GM21786 (cell line): ENCODE data around the gene RAVER2.
"Not testable (repeated sequence)": the region's sequence is repeated elsewhere in the genome, so short reads cannot be mapped to it uniquely, and the experiment has no call there.

ENCODE experiments used
- ATAC-seq: cut with Tn5 transposase; IDR thresholded peaks from one replicate; pipeline ENCODE4 v1.9.1; 2021; ENCODE audit not compliant: unreplicated experiment

Gene RAVER2, protein sequence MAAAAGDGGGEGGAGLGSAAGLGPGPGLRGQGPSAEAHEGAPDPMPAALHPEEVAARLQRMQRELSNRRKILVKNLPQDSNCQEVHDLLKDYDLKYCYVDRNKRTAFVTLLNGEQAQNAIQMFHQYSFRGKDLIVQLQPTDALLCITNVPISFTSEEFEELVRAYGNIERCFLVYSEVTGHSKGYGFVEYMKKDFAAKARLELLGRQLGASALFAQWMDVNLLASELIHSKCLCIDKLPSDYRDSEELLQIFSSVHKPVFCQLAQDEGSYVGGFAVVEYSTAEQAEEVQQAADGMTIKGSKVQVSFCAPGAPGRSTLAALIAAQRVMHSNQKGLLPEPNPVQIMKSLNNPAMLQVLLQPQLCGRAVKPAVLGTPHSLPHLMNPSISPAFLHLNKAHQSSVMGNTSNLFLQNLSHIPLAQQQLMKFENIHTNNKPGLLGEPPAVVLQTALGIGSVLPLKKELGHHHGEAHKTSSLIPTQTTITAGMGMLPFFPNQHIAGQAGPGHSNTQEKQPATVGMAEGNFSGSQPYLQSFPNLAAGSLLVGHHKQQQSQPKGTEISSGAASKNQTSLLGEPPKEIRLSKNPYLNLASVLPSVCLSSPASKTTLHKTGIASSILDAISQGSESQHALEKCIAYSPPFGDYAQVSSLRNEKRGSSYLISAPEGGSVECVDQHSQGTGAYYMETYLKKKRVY

DNA sequence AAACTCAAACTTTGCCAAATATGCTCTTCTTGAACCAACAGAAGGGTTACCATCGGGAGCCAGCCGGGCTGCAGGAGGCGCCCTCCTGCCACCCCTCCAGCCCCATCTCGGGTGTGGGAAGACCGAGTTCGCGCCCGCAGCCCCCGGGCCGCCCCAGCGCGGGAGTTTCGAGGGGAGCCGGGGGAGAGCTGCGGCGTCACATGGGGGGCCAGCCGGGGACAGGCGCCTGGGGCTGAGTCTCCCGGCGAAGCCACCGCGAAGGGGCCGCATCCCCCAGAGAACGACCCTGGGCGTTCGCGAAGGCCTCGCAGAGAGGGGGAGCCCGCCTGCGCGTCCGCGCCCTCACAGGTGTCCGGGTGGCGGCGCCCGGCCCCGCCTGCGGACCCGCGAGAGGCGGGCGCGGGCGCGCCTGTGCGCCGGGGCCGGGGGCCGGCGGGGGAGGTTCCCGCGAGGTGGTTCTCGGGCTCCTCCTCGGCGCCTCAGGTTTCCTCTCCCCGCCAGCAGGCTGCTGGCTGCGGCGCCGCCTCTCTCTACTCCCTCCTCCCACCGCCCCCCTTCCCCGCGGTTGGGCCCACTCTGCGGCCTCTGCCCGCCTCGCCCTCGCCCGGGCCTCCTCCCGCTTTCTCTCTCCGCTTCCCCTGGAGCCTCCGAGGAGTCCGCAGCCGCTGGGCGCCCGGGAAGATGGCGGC, at the start of gene RAVER2:
RAVER2 (plus strand) TSS at position 584 of the 689 bp plus-strand sequence; CDS start at position 682, 98 bp downstream.
- no peak for ATAC-seq

DNA sequence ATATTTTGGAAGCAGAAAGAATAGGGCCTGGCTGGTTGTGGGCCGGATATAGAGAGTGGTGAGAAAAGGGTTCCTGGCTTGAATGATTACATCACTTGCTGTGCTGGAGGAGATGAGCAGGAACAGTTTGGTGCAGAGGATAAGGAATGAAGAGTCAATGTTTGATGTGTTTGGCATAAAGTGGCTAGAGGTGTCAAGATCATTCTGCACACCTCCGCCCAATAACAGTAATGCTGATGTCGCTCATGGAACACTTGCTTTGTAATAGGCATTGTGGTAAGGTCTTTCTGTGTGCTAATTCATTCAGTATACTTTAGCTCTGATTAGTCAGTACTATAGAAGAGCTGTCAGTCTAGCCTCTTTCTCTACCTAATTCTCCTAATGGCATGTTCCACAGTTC, 48.0 kb upstream of the RAVER2 start:
- ATAC-seq: no peak

DNA sequence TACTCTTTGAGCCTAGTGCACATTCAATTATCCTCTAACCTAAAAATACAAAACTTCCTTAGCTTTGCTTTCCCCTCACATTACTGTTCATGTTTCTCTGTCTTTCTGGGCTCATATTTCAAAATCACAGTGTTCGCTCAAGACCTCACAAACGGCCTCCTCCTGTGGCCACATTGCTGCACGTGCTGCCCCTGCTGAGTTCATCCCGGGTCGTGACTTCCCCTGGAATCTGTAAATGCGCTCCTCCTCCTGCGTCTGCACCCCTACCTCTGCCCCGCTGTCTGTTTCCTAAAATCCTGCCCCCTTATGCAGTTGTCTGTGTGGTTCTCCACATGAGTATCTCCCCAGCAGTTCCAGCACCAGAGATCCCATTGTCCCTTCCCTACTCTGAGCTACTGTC, 45.5 kb upstream of the RAVER2 start:
- no peak for ATAC-seq

DNA sequence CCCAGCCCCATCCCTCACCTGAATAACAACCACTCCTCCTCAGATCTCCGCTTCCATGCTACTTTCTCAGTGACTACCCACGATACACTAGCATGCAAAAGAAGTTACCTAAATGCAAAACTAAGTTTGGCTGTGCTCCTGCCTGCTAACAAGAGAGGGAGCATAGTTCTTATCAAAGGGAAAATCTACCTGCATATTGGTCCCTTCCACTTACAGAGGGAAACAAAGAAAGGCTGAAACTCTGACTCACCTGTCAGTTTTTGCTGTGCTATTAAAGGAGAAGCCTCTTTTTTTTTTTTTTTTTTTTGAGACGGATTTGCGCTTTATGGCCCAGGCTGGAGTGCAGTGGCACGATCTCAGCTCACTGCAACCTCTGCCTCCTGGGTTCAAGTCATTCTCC, 43.8 kb upstream of the RAVER2 start:
- no peak for ATAC-seq

DNA sequence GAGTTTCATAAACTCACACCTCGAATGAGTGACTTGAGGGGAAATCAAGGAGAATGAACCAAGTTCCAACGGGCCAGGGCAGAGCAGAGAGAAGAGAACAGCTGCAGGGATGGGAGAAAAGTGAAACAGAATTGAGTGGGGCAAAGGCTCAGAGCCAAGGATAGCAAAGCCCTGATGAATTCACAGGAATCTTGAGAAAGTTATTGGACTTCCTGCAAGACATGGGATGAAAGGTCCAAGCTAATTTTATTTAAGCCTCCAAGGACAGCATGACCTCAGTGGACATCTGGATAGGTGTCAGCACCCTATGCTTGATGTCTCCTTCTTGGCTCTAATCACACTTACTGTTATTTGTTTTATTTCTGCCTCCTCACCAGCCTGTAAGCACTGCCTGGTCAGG, 43.0 kb upstream of the RAVER2 start:
- no peak for ATAC-seq

DNA sequence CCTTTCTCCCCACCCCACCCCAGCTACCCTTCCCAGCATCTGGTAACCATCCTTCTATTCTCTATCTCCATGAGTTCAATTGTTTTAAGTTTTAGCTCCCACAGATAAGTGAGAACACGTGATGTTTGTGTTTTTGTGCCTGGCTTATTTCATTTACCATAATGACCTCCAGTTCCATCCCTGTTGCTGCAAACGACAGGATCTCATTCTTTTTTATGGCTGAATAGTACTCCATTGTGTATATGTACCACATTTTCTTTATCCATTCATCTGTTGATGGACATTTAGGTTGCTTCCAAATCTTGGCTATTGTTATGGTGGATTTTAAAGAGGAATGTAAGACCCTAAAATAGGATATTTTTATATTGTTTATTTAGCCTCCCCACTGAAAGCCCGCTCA, 42.2 kb upstream of the RAVER2 start:
- ATAC-seq: not testable (repeated sequence)

DNA sequence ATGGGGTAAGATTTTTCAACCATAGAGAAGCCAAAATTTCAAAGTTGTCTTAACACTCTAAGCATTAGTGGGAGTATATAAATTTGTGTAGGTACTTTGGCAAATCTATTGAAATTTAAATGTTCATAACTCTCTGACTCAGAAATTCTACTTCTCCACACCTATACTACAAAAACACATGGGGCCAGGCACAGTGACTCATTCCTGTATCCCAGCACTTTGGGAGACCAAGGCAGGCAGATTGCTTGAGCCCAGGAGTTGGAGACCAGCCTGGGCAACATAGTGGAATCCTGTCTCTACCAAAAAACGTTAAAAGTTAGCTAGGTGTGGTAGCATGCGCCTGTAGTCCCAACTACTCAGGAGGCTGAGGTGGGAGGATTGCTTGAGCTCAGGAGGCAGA, 41.3 kb upstream of the RAVER2 start:
- no peak for ATAC-seq

DNA sequence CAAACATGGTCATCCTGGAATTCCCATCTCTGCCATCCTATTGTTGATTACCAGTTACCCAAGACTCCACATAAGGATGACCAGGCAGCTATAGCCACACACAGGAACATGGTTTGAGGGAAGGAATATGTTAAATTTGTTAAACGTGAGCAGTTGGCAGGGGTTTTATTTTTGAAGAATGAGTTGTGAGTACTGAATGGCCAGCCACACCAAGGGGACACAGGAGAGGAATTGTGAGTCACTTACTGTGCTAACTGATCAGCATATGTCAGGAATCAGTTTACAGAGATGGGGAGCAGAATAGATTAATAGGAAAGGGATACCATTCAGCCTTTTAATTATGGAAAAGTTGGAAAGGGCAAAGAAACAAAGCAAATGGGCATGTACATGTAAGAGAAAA, 39.3 kb upstream of the RAVER2 start:
- no peak for ATAC-seq

DNA sequence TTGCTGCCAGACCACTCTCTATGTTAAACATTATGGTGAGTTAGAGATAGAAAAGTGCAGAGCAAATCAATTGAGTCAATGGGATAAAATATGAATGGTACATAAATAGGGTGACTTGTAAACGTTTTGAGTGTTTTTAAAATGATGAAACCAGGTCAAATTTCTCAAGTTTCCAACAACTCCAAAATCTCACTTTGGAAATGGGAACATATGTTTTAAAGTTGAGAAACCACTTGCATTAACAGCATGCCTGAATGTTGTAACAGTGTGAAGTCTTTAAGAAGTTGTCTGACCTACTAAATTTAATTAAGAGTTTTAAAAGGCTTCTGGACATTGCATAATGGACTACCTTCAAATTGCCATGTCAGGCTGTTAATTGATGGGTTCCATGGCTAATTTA, 33.6 kb upstream of the RAVER2 start:
- ATAC-seq: no peak

DNA sequence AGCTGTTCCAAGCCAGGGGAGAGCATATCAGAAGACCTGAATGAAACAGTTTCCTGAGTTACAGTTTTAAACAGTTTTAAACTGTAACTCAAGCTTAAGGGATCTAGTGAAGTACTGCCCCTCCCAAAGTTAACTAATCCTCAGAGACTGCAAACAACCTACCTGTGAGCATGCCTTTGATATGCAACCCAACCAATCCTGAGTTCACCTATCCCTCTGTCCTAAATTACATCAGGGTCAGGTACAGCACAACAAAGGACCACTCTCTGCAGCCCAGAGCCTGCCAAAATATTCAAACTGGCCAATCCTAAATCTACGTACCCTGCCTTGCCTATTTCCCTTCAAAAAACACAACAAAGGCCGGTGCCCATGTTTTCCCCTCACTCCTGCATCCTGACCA, 32.8 kb upstream of the RAVER2 start:
- ATAC-seq: no peak

DNA sequence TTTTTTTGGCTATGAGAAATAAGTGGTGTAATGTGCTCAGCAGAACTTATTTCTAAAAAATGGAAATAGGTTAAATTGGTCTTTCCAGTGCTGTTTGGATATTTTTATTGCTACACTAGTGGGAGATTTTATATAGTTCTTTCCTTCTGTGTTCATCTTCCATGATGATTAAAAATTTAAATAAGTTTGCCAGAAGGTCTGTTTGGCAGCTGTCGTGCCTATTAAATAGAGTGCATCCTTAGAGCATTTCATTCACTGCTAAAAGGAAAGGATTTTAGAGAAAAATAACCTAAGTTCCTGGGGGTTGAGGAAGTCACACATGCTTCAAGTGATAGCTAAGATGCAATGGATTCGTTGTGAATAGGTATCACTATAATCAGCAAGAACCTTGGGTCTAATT, 29.7 kb upstream of the RAVER2 start:
- no peak for ATAC-seq

DNA sequence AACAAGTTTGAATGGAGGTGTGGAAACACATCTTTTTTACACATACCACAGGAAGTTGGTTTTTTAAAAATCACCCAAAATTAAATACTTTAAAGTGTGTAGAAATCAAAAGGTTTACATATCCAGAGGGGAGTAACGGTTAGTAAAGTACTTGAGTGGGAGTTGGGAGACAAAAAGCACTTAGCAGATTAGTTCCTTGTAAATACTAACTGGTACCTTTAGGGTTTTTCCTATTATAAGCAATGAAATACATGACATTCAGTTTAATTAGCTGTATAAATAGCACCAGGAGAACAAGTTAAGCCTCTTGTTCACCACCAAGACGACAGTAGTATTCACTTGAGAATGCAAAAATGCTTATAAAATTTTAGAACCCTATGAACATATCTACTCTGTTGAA, 23.7 kb upstream of the RAVER2 start:
- ATAC-seq: no peak

DNA sequence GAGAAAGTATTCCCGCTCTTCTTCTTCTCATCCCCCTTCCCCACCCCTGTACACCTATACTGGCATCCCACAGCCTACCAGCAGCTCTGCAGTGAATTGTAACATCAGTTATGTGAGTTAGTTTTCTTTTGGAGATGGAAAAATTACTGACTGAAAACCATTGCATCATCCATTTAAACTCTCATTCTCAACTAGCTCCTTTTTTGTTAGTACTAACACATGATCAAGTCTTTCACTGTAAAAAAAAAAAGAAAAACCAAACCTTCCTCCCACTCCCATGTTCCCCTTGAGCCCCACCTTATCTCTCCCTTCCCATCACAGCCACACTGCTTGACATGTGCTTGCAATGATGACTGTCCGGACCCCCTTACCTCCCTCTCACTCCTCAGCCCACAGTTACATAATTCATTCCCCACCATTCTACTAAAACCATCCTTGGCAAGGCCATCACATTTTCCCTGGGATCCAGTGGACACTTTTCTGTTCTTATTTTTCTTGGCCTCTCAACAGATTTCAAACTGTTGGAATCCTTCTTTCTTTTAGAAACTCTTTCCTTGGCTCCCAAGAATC, 23.2 kb upstream of the RAVER2 start:
- ATAC-seq: no peak

DNA sequence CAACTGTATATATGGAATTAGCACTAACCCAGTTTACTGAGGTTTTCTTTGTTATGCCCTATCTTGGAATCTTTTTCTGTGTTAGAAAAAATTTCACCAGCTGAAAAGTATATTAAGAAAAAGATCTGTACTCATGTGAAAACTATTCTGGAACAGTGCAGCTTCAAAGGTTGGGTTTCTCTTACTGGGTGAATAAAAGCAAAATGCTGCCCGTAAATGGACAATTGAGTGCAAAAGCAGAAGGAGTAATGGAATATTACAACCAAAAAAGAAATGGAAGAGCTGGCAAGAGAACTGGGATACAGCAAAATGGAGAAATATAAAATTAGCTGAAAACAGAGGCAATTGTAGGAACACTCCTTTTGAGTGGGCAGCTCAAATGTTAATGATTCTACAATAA, 17.0 kb upstream of the RAVER2 start:
- ATAC-seq: no peak

DNA sequence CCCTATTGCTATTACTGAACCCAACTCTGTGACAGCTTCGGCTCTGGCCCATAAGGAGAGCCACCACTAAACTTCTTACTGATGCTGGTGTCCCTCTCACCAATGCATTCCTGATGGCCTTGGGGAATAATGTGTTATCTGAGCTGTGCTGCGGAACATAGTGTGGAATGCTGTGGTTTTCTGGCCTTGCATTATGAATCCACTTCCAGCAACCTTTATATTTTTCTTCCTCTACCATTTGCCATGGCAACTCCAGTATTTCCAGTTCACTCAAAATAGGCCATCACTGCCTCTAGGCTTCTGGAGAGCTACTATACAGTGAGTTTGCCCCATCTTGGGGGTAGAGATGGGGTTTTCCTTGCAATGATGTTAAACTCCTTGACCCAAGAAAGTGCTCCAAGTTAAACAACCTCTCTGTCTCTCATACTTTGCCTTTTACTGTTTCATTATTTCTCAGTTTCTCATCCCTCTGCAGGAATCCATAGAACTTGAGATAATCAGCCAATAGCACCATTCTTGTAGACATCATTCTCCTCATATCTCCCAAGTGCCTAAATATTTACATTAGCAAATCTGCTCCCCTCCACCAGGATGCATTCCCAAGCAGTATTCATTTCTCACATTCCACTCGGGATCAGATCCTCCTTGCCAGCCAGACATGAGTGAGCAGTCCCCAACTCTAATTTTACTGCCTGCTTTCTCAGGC, 11.1 kb upstream of the RAVER2 start:
- ATAC-seq: no peak

DNA sequence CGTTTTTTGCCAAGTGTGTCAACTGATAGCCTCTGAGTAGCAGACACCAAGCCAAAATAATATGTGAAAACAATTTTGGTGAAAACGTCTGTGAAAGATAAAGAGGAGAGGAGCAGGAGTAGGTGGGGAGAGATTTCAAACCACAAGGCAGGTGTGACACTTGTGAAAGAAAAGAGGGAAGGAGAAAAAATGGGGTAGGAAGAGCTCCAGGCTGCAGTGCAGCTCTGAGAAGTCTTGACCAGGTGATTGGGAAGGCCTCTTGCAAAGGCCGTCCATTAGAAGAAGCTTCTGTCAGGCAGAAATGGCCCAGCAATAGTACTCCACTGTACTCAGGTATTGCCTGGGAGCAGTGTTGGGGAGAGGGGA, 10.6 kb upstream of the RAVER2 start:
- ATAC-seq: no peak

DNA sequence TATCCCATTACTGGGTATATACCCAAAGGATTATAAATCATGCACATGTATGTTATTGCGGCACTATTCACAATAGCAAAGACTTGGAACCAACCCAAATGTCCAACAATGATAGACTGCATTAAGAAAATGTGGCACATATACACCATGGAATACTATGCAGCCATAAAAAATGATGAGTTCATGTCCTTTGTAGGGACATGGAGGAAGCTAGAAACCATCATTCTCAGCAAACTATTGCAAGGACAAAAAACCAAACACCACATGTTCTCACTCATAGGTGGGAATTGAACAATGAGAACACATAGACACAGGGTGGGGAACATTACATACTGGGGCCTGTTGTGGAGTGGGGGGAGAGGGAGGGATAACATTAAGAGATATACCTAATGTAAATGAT, 4.2 kb upstream of the RAVER2 start:
- not testable (repeated sequence) for ATAC-seq

DNA sequence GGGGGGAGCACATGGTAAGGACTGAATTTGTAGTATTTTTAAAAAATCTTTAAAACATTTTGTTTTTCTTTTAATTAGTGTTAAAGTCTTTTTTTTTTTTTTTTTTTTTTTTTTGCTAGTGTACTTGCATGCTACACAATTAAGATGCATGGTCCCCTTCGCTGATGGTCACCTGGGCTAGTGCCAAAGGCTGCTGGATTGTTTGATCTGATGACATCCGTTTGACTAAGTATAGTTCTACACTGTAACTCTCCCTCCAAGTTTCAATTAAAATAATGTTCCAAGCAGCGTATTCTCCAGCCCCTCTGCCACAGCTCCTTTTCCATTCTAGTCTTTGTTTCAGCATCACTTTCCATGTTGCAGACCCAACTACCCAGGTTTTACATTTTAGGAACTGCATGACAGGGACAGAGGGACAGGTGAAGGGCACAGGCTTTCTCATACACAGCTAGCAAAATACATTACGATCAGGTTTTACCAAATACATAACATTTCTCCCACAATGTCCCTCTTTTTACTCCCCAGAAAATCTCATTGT, 852 bp upstream of the RAVER2 start:
- ATAC-seq: no peak

DNA sequence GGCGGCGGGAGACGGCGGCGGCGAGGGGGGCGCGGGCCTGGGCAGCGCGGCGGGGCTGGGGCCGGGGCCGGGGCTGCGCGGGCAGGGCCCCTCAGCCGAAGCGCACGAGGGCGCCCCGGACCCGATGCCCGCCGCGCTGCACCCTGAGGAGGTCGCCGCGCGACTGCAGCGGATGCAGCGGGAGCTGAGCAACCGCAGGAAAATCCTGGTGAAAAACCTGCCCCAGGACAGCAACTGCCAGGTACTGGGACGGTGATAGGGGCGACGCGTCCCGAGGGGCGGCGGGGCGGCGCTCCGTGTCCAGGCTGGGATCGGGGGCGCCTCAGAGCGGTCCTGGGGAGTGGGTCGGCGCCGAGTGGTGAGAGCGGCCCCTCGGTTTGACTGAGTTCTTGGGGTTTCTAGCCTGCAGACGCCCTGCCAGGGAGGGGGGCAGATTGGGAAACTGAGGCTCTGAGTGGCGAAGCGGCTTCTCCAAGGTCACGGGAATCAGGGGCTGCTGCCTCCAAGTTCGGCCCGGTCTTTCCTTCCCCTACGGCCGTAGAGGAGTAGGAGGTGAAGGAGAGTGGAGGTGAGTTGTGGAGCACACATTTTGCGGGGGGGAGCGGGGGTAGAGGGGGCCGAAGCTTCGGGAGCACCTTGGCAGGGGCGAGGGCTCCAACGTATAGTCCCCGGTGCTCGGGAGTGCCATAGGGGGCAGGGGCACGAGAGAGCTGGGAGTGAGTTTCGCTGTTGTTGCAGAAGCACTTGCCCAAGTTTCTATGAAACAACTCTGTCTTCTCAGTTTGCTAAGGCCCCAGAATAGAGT, 508 bp downstream of the RAVER2 start:
- ATAC-seq: no peak
